GM18508 (cell line): Measurements from ENCODE around the gene TUBB4B.

Source experiments
- ATAC-seq: cut with Tn5 transposase; IDR thresholded peaks from one replicate; pipeline ENCODE4 v1.9.1; 2021; ENCODE audit warnings: moderate number of reproducible peaks; ENCODE audit not compliant: insufficient read depth, unreplicated experiment

Gene TUBB4B

DNA sequence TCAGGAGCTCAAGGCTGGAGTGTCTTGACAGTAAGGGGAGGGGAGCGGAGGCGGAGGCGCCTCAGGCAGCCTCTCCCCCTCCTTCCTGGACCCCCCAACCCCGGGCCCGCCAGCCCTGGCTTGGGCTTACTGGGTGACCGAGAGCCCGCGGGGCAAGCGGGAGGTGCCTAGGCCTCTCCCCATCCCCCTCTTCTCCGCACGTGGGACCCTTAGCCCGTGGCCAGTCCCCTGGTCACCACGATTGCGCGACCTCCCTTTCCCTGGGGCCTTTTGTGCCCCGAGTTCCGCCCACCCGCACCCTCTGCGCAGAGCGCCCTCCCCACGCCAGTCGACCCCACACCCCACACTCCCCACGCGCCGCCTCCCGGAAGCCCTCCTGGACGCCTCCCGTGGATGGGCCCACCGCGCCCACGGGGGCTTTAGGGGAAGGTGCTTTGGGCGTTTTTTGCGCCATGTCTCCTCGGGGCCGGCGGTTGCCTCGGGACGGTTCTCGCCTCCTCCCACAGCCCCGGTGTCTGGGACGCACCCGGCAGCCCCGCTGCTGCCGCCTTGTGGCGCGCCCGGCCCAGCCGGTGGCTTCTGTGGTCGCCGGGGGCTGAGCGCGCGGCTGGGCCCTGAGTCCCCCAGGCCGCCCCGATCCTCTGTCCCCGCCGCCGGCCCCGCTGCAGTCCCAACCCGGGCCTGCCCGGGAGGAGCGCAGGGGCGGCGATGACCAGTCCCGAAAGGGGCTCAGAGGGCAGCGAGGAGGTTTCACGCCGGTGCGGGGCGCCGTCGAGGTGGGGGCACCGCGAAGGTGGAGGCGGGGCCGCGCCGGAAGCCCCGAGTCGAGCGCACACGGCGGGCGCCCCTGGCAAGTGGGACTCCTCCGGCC, 39.6 kb downstream of the TUBB4B start:
- no peak for ATAC-seq

DNA sequence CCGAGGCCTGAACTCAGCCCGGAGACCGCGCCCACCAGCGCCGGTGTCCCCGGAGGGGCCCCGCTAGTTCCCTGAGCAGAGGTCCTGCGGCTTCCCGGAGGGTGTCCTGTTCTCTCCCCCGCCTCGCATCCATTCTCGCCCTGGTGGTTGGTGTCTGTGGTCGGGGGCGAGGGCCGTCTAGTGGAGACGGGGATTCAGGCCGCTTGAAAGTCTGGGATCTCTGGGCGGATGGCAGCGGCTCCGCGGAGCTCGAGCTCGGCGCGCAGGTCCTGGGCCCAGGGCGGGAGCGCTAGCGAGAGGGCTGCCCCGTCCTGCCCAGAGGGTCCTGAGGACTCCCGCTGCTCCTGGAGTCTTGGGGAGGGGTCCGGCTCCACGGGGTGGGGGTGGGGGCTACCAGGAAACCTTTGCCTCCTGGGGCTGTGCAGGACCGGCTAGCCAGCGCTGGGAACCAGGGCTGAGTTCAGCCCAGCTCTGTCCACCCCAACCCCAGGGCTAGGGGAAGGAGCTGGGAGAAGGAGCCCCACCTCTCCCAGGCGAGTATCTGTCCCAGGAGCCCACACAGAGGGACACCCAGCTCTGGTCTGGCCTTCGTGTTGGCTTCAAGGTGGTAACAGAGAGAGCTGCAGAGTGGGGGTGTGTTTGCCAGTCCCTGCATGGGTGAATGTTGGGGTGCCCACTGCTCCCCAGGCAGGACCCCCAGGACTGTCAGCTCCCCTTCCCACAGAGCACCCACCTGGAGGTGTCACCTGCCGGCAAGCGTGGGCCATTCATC, 40.4 kb downstream of the TUBB4B start:
- ATAC-seq, result no peak

- no peak for ATAC-seq
Measured at GRCh38 chr9:137286975-137287383, 45.9 kb downstream of the TUBB4B start.

GRCh38 chr9:137293094-137293481, 52.0 kb downstream of the TUBB4B start:
- no peak for ATAC-seq
